Kidney tubule cell (primary cell): ENCODE results near the gene CTSZ.
"Not testable (repeated sequence)": the region's sequence is repeated elsewhere in the genome, so short reads cannot be mapped to it uniquely, and the experiment has no call there.

Source experiments
- DNase-seq: peaks from one replicate; pipeline ENCODE4 v3.0.0-alpha.2; 2018; ENCODE audit warnings: low spot score

CTSZ gene

GRCh38 chr20:59013031-59013951 lies 6.2 kb upstream of the CTSZ start:
- DNase-seq: no peak

GRCh38 chr20:59011874-59012157 lies 4.8 kb upstream of the CTSZ start:
- DNase-seq: not testable (repeated sequence)

GRCh38 chr20:59010995-59011873 lies 4.2 kb upstream of the CTSZ start:
- DNase-seq: peak; percentile 91

GRCh38 chr20:59010321-59010994 lies 3.4 kb upstream of the CTSZ start:
- DNase-seq: peak; percentile 61

GRCh38 chr20:59008715-59009336 lies 1.8 kb upstream of the CTSZ start:
- DNase-seq: no peak

GRCh38 chr20:59007665-59008511 lies 834 bp upstream of the CTSZ start:
- peak; percentile 91 for DNase-seq

- DNase-seq: peak; percentile 43
Measured at GRCh38 chr20:59006167-59006863, 739 bp downstream of the CTSZ start.

GRCh38 chr20:59005523-59006166 lies 1.4 kb downstream of the CTSZ start:
- no peak for DNase-seq

- peak; percentile 47 for DNase-seq
Measured at GRCh38 chr20:59004763-59005522, 2.1 kb downstream of the CTSZ start.

- DNase-seq: no peak
Measured at GRCh38 chr20:59004493-59004762, 2.6 kb downstream of the CTSZ start.

- DNase-seq: no peak
Measured at GRCh38 chr20:59003836-59004492, 3.1 kb downstream of the CTSZ start.

GRCh38 chr20:59002874-59003399 lies 4.1 kb downstream of the CTSZ start:
- no peak for DNase-seq

GRCh38 chr20:59002388-59002787 lies 4.7 kb downstream of the CTSZ start:
- no peak for DNase-seq

GRCh38 chr20:59001449-59002171 lies 5.4 kb downstream of the CTSZ start:
- no peak for DNase-seq

- DNase-seq: no peak
Measured at GRCh38 chr20:59001068-59001448, 6.0 kb downstream of the CTSZ start.

- no peak for DNase-seq
Measured at GRCh38 chr20:59000326-59000725, 6.7 kb downstream of the CTSZ start.

GRCh38 chr20:58998656-58999055 lies 8.4 kb downstream of the CTSZ start:
- no peak for DNase-seq

GRCh38 chr20:58997141-58997770 lies 9.8 kb downstream of the CTSZ start:
- DNase-seq: no peak
